SK-N-SH (cell line): ENCODE measurements around the gene BOD1L1. TPM values are rescaled to one million over a fixed set of nuclear protein-coding genes. Genes with fewer than 3 reads are reported as not detected.

Experiments used
- CTCF ChIA-PET: fragments of 300-600, 350-600 bp; formaldehyde crosslinking; extraction: SDS; loops from one replicate; lab custom pipeline; 2021; lab: Yijun Ruan, JAX
- POLR2A ChIA-PET: fragments of 350-600 bp; sonication (Branson Sonifier 250); formaldehyde crosslinking; extraction: SDS; loops from one replicate; lab custom pipeline; 2020; ENCODE audit warnings: antibody characterized with exemption, inconsistent platforms; lab: Yijun Ruan, JAX
- DNase-seq: peaks from one replicate; pipeline ENCODE4 v3.0.0; 2012
- H2AFZ ChIP-seq: fragments of 200-600 bp; sonication (generic); 2 replicates; pipeline ENCODE4 v1.8.1; 2016; ENCODE audit warnings: antibody characterized with exemption, mild to moderate bottlenecking, low read depth
- H3F3A ChIP-seq: fragments of 200-600 bp; sonication (generic); replicated peaks from 2 replicates; pipeline ENCODE3; 2016; ENCODE audit warnings: antibody characterized with exemption, mild to moderate bottlenecking; ENCODE audit not compliant: insufficient read depth
- H3K27ac ChIP-seq, 2 experiments: fragments of 200-500 bp in 1 of 2; fragments of 200-600 bp in 1 of 2; sonication (Bioruptor generic) in 1 of 2; sonication (generic), shearing (Covaris generic) in 1 of 2; 2 replicates each; pipeline versions ENCODE4 v1.5.1 to v1.6.1; 2014 to 2016; ENCODE audit warnings: low read depth in 2 of 2, inconsistent platforms in 1 of 2, low read length in 1 of 2, mild to moderate bottlenecking in 1 of 2, mixed read lengths in 1 of 2
- H3K27me3 ChIP-seq: fragments of 200-600 bp; sonication (generic), shearing (Covaris generic); 2 replicates; pipeline ENCODE4 v1.6.1; 2016; ENCODE audit warnings: mixed run types; ENCODE audit not compliant: insufficient read depth
- H3K36me3 ChIP-seq, 2 experiments: fragments of 200-500 bp in 1 of 2; fragments of 200-600 bp in 1 of 2; sonication (Bioruptor generic) in 1 of 2; sonication (generic) in 1 of 2; replicated peaks in 1 of 2; 2 replicates each; pipeline versions ENCODE3 to v1.5.1; 2014 to 2016; ENCODE audit warnings: low read length in 1 of 2, mild to moderate bottlenecking in 1 of 2; ENCODE audit not compliant: insufficient read depth in 2 of 2, control insufficient read depth in 1 of 2
- H3K4me1 ChIP-seq, 2 experiments: fragments of 200-500 bp in 1 of 2; fragments of 200-600 bp in 1 of 2; sonication (Bioruptor generic) in 1 of 2; sonication (generic), shearing (Covaris generic) in 1 of 2; 2 replicates each; pipeline versions ENCODE4 v1.5.1 to v1.6.1; 2014 to 2016; ENCODE audit warnings: low read depth in 1 of 2, low read length in 1 of 2, mixed run types in 1 of 2; ENCODE audit not compliant: insufficient read depth in 2 of 2, control insufficient read depth in 1 of 2
- H3K4me2 ChIP-seq: fragments of 200-600 bp; sonication (generic), shearing (Covaris generic); 2 replicates; pipeline ENCODE4 v1.6.1; 2017; ENCODE audit warnings: mixed run types
- H3K4me3 ChIP-seq, 2 experiments: fragments of 200-500 bp in 1 of 2; fragments of 200-600 bp in 1 of 2; sonication (Bioruptor generic) in 1 of 2; sonication (generic), shearing (Covaris generic) in 1 of 2; 2 replicates each; pipeline versions ENCODE4 v1.5.1 to v1.8.1; 2014 to 2016; ENCODE audit warnings: low read depth in 2 of 2, inconsistent platforms in 1 of 2, low read length in 1 of 2, mild to moderate bottlenecking in 1 of 2, mixed read lengths in 1 of 2, moderate library complexity in 1 of 2
- H3K79me2 ChIP-seq: fragments of 200-600 bp; sonication (generic); 2 replicates; pipeline ENCODE4 v1.8.1; 2017; ENCODE audit warnings: mild to moderate bottlenecking; ENCODE audit not compliant: insufficient read depth
- H3K9ac ChIP-seq: fragments of 200-600 bp; sonication (generic); 2 replicates; pipeline ENCODE4 v1.6.1; 2017; ENCODE audit warnings: mixed run types
- H3K9me2 ChIP-seq: fragments of 200-600 bp; sonication (generic); 2 replicates; pipeline ENCODE4 v1.6.1; 2017; ENCODE audit warnings: mixed run types
- H3K9me3 ChIP-seq: fragments of 200-600 bp; sonication (generic); 2 replicates; pipeline ENCODE4 v1.6.1; 2017; ENCODE audit warnings: mixed run types, mild to moderate bottlenecking, moderate library complexity
- H4K20me1 ChIP-seq: fragments of 200-600 bp; sonication (generic); 2 replicates; pipeline ENCODE4 v1.6.1; 2017; ENCODE audit warnings: mild to moderate bottlenecking, mixed run types; ENCODE audit not compliant: insufficient read depth
- FOXM1 ChIP-seq: IDR thresholded peaks from 2 replicates; pipeline ENCODE4 v1.4.0; 2012; ENCODE audit warnings: low read depth, mild to moderate bottlenecking
- GATA2 ChIP-seq: sonication (generic); formaldehyde crosslinking; IDR thresholded peaks from 2 replicates; pipeline ENCODE4 v1.5.0; 2020; ENCODE audit warnings: mild to moderate bottlenecking, missing genetic modification reagents
- MXI1 ChIP-seq: IDR thresholded peaks from 2 replicates; pipeline ENCODE4 v1.6.1; 2012; ENCODE audit warnings: mild to moderate bottlenecking, low read depth, low read length, improper control_type of control experiment
- POLR2AphosphoS5 ChIP-seq: IDR thresholded peaks from 2 replicates; pipeline ENCODE4 v1.6.1; 2012; ENCODE audit warnings: low read depth, low read length
- RAD21 ChIP-seq: IDR thresholded peaks from 2 replicates; pipeline ENCODE4 v1.6.1; 2012; ENCODE audit warnings: mild to moderate bottlenecking, low read length
- RCOR1 ChIP-seq: fragments of 150-350 bp; IDR thresholded peaks from 2 replicates; pipeline ENCODE4 v1.6.1; 2017; ENCODE audit warnings: antibody characterized with exemption, low read length
- SMC3 ChIP-seq: IDR thresholded peaks from 2 replicates; pipeline ENCODE4 v1.6.1; 2012; ENCODE audit warnings: low read depth, low read length, improper control_type of control experiment
- YY1 ChIP-seq: IDR thresholded peaks from 2 replicates; pipeline ENCODE4 v1.4.0; 2012; ENCODE audit warnings: low read depth, mild to moderate bottlenecking
- WGBS: methylation state at CpG from one replicate; pipeline ENCODE4 v1.1.6; 2017; ENCODE audit warnings: low lambda C conversion rate; 5-methylcytosine and 5-hydroxymethylcytosine counted together
- polyA plus RNA-seq, 3 experiments: library from polyadenylated mRNA; depleted of rRNA; stranded (reverse); fragments of >200 nt; gene quantifications; 2 replicates each; pipeline ENCODE4 v1.2.3, GENCODE V29; 2012
- TF ChIP-seq, protein P1 (sequence below): IDR thresholded peaks from 2 replicates; pipeline ENCODE4; 2012
- TF ChIP-seq, protein P2 (sequence below): IDR thresholded peaks from 2 replicates; pipeline ENCODE4 v1.4.0; 2012; ENCODE audit warnings: low read depth, borderline replicate concordance
- TF ChIP-seq, protein P3 (sequence below): fragments of 150-350 bp; IDR thresholded peaks from 2 replicates; pipeline ENCODE4 v1.6.1; 2017; ENCODE audit warnings: antibody characterized with exemption, low read length, low read depth, borderline replicate concordance
- TF ChIP-seq, protein P4 (sequence below): IDR thresholded peaks from 2 replicates; pipeline ENCODE4 v1.4.0; 2012; ENCODE audit warnings: low read depth
- TF ChIP-seq, protein P5 (sequence below): fragments of 200-600 bp; sonication (generic); IDR thresholded peaks from 2 replicates; pipeline ENCODE4 v1.6.1; 2017; ENCODE audit warnings: antibody characterized with exemption, mild to moderate bottlenecking, moderate library complexity
- TF ChIP-seq, protein P6 (sequence below): IDR thresholded peaks from 2 replicates; pipeline ENCODE4 v1.4.0; 2012; ENCODE audit warnings: low read depth, borderline replicate concordance
- TF ChIP-seq, protein P7 (sequence below): fragments of 150-350 bp; IDR thresholded peaks from 2 replicates; pipeline ENCODE4 v1.6.1; 2016; ENCODE audit warnings: mild to moderate bottlenecking, low read depth, low read length

BOD1L1 gene
- polyA plus RNA-seq, 1 of the 3 experiments (the other 2 are of a cell fraction) = 12.5 TPM

DNA sequence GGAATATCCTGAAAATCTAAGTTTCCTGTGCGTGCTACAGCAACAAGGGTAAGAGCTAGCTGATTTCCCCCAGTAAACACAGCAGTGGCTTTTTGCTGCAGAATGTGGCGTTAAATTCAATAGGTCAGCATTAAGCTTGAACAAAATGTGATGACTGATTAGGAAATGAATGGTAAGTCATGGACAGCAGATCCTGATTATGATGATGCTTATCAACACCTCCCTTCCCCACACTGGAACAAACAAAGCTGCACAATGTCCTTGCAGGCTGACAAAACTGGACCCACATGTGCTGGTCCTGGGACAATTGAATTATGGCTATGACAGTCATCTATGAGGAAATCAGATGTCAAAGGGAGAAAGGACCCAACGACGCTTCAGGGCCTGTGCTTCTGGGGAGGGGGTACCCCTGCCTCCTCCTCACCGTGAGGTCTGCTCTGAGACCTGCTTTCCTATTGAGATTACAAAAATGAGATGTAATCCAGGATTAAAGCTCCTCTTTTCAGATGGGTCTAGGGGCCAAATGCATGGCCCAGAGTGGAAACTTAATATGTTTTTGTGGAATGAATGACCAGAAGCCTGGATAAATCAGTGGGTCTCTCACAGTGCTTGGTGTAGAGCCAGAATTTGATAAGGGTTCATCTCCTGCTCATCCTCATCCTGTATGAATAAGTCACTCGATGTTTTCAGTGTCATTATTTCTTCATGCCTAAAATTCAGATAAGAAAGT, 32.0 kb upstream of the BOD1L1 start (continued):
- TF ChIP-seq, protein P1, sequence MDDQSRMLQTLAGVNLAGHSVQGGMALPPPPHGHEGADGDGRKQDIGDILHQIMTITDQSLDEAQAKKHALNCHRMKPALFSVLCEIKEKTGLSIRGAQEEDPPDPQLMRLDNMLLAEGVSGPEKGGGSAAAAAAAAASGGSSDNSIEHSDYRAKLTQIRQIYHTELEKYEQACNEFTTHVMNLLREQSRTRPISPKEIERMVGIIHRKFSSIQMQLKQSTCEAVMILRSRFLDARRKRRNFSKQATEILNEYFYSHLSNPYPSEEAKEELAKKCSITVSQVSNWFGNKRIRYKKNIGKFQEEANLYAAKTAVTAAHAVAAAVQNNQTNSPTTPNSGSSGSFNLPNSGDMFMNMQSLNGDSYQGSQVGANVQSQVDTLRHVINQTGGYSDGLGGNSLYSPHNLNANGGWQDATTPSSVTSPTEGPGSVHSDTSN = no peak
- TF ChIP-seq SMC3 = 0 out of 2 replicates have a peak, but pooled peaks have one; percentile 4
- TF ChIP-seq, protein P2, sequence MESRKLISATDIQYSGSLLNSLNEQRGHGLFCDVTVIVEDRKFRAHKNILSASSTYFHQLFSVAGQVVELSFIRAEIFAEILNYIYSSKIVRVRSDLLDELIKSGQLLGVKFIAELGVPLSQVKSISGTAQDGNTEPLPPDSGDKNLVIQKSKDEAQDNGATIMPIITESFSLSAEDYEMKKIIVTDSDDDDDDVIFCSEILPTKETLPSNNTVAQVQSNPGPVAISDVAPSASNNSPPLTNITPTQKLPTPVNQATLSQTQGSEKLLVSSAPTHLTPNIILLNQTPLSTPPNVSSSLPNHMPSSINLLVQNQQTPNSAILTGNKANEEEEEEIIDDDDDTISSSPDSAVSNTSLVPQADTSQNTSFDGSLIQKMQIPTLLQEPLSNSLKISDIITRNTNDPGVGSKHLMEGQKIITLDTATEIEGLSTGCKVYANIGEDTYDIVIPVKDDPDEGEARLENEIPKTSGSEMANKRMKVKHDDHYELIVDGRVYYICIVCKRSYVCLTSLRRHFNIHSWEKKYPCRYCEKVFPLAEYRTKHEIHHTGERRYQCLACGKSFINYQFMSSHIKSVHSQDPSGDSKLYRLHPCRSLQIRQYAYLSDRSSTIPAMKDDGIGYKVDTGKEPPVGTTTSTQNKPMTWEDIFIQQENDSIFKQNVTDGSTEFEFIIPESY = no peak
- TF ChIP-seq POLR2AphosphoS5 = 0 out of 2 replicates have a peak, but pooled peaks have one; percentile 15
- TF ChIP-seq, protein P3, sequence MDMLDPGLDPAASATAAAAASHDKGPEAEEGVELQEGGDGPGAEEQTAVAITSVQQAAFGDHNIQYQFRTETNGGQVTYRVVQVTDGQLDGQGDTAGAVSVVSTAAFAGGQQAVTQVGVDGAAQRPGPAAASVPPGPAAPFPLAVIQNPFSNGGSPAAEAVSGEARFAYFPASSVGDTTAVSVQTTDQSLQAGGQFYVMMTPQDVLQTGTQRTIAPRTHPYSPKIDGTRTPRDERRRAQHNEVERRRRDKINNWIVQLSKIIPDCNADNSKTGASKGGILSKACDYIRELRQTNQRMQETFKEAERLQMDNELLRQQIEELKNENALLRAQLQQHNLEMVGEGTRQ = no peak
- TF ChIP-seq, protein P4, sequence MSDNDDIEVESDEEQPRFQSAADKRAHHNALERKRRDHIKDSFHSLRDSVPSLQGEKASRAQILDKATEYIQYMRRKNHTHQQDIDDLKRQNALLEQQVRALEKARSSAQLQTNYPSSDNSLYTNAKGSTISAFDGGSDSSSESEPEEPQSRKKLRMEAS = no peak

DNA sequence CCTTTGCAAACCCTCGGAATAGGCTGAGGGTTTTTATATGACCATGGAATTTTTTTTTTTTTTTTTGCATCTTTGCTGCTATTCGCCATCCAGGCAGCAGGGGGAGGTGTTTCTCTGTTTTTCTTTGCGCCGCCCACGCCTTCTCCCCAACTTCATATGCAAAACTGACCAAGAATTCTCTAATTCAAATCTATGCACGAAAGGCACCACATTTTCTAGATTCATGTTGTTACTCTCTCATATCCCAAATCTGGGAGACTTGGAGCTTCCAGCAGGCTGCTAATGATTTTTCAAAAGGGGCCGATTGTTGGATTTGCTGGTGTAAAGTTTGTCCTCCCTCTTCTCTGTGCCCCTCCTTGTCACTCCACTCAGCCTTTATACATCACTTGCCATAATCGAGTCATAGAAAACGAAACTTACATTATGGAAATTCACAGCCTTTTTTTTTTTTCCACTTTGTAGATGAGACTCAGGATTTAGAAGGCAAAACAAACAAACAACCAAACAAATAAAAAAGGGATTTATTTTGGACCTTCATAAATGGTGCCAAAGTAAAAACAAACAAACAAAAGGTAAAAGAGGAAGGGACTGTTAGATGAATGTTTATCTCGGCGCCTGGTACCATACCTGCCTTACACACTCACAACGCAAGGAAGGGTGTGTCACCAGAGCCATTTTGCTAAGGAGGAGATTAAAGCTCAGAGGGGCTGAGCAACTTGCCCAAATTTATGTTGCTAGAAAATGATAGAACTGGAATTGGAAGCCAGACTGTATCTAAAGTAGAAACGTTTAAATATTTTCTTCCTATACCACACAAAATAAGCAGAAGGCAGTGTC, 29.3 kb upstream of the BOD1L1 start:
- H3K36me3 ChIP-seq = no peaks in the 10 kb centered on the region
- no peaks in the 10 kb centered on the region for H4K20me1 ChIP-seq
- no peaks in the 10 kb centered on the region for H3K79me2 ChIP-seq
- peak; percentile 64 for DNase-seq
- peaks cover 0 to 10% of the 10 kb centered on the region in 2 experiments; a peak in 2 of 4 replicates for H3K4me1 ChIP-seq
- H3K9ac ChIP-seq = no peak overlapping the region; the same call in 1 of the 2 replicates
- no peaks in the 10 kb centered on the region for H3K9me3 ChIP-seq
- peak overlapping the region; percentile 68 for H3K4me2 ChIP-seq
- TF ChIP-seq FOXM1 (no peak), GATA2 (CRISPR knock-in tag) (no peak), RAD21 (peak; percentile 90), RCOR1 (no peak), SMC3 (peak; percentile 81), YY1 (no peak), MXI1 (no peak)
- TF ChIP-seq, protein P5, sequence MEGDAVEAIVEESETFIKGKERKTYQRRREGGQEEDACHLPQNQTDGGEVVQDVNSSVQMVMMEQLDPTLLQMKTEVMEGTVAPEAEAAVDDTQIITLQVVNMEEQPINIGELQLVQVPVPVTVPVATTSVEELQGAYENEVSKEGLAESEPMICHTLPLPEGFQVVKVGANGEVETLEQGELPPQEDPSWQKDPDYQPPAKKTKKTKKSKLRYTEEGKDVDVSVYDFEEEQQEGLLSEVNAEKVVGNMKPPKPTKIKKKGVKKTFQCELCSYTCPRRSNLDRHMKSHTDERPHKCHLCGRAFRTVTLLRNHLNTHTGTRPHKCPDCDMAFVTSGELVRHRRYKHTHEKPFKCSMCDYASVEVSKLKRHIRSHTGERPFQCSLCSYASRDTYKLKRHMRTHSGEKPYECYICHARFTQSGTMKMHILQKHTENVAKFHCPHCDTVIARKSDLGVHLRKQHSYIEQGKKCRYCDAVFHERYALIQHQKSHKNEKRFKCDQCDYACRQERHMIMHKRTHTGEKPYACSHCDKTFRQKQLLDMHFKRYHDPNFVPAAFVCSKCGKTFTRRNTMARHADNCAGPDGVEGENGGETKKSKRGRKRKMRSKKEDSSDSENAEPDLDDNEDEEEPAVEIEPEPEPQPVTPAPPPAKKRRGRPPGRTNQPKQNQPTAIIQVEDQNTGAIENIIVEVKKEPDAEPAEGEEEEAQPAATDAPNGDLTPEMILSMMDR = peak; percentile 89
- TF ChIP-seq, protein P1 = no peak
- TF ChIP-seq, protein P6, sequence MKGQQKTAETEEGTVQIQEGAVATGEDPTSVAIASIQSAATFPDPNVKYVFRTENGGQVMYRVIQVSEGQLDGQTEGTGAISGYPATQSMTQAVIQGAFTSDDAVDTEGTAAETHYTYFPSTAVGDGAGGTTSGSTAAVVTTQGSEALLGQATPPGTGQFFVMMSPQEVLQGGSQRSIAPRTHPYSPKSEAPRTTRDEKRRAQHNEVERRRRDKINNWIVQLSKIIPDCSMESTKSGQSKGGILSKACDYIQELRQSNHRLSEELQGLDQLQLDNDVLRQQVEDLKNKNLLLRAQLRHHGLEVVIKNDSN = no peak
- TF ChIP-seq, protein P7, sequence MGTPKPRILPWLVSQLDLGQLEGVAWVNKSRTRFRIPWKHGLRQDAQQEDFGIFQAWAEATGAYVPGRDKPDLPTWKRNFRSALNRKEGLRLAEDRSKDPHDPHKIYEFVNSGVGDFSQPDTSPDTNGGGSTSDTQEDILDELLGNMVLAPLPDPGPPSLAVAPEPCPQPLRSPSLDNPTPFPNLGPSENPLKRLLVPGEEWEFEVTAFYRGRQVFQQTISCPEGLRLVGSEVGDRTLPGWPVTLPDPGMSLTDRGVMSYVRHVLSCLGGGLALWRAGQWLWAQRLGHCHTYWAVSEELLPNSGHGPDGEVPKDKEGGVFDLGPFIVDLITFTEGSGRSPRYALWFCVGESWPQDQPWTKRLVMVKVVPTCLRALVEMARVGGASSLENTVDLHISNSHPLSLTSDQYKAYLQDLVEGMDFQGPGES = no peak
- no peaks in the 10 kb centered on the region for H3K9me2 ChIP-seq
- H3K27ac ChIP-seq = no peak overlapping the region
- ChIA-PET CTCF (interaction anchor here (0.6 to 3.8 kb wide), 28 partner anchors 11 to 1800 kb away, joined by 3 to 13 read pairs (median 3); no protein-coding TSS in a partner anchor), POLR2A (no interaction called here)
- no peaks in the 10 kb centered on the region for H3K27me3 ChIP-seq
- peak overlapping the region; percentile 46; the same call in 1 of the 2 replicates for H2AFZ ChIP-seq
- no peaks in the 10 kb centered on the region for H3F3A ChIP-seq
- peak overlapping the region; percentile 6 to 29; a peak in 2 of 4 replicates for H3K4me3 ChIP-seq
- WGBS = 29% methylated on average over 13 of the region's 13 CpGs
